ENCODE results near the gene TUBB4B. TPM values are rescaled to one million over a fixed set of nuclear protein-coding genes. Genes with fewer than 3 reads are reported as not detected.

TUBB4B gene
- polyA plus RNA-seq, 2 of the 4 experiments (the other 2 are of a cell fraction) = 256 to 671 TPM

DNA sequence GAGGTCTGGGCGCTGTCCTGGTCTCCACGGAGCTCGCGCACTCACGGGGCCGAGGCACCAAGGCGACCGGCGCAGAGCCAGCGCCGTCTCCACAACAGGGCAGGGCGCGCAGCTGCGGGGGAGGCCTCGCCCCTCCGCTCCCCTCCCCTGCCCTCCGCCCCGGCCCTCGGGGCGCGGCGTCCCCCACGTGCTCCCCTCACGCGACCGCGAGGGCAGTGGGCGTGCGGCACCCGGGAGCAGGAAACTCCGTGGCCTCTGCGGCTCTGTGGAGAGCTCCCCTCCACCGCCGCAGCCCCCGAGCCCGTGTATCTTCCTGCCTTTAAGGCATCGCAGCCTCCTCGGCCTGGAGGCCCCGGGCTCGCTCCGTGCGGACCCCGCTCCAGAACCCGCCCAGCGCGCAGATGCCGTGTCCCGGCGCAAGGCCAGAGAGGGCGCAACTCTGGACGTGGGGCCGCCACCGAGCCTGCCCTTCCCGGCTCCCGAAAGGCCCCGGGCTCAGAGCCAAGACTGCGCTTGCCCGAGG is 708 bp upstream of the TUBB4B start (continued):
- peak; percentile 79; the same call in 2 of the 3 replicates for TF ChIP-seq BCL3 (IDR thresholded peaks at IDR 0.05)
- no peak for TF ChIP-seq EP300 (IDR thresholded peaks at IDR 0.05)
- peak; percentile 73; the same call in 1 of the 2 replicates for TF ChIP-seq HOXB5 (CRISPR knock-in tag; IDR thresholded peaks at IDR 0.05)
- peak; percentile 48; the same call in 1 of the 2 replicates for TF ChIP-seq PHF8 (IDR thresholded peaks at IDR 0.05; ENCODE audit: borderline replicate concordance, low read depth)
- TF ChIP-seq, protein P1, sequence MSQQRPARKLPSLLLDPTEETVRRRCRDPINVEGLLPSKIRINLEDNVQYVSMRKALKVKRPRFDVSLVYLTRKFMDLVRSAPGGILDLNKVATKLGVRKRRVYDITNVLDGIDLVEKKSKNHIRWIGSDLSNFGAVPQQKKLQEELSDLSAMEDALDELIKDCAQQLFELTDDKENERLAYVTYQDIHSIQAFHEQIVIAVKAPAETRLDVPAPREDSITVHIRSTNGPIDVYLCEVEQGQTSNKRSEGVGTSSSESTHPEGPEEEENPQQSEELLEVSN (IDR thresholded peaks at IDR 0.05; ENCODE audit: borderline replicate concordance, low read depth) = peak; percentile 92
- peak in 1 of 2 experiments; percentile 9; a peak in 2 of 5 replicates for TF ChIP-seq JUN (IDR thresholded peaks at IDR 0.05)
- TF ChIP-seq RFX5 (IDR thresholded peaks at IDR 0.05) = no peak
- TF ChIP-seq JUNB (IDR thresholded peaks at IDR 0.05) = no peak
- TF ChIP-seq BHLHE40 (IDR thresholded peaks at IDR 0.05; ENCODE audit: low read depth, low read length) = peak; percentile 78
- no peak for TF ChIP-seq CEBPB (IDR thresholded peaks at IDR 0.05)

DNA sequence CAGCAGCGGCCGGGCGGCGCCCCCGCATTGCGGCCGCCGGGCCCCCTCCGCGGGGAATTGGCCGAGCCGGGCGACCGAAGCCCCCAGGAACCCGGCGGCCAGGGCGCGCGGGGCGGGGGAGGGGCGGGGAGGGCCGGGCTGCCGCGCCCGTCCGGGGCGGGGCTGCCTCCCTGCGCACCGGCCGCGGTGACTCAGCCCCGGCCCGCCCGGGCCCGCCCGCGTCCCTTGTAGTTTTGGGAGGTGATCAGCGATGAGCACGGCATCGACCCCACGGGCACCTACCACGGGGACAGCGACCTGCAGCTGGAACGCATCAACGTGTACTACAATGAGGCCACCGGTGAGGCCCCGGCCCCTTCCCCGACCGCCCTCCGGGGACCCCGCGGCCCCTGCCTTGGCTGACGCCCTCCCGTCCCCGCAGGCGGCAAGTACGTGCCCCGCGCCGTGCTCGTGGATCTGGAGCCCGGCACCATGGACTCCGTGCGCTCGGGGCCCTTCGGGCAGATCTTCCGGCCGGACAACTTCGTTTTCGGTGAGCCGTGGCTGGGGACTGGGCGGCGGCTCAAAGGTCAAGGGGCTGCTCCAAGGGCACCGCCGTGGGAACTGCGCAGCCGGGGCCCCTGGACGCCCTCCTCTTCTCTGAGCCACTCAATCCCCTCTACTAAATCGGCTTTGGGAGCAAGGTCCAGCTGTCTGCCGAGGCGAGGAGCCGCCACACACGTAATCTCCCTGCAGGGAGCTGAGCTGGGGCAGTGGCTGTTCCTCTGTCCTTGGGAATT is 592 bp downstream of the TUBB4B start:
- Histone ChIP-seq H3K27ac (peak overlapping the region; percentile 98 to 99), H3K9me3 (no peaks in the 10 kb centered on the region), H3K4me2 (peak overlapping the region; percentile 98), H3K4me1 (peaks cover 48% of the 10 kb centered on the region), H3K4me3 (peak overlapping the region; percentile 91)
- FAIRE-seq (no peak), DNase-seq (ENCODE audit: low read depth in 1 of 2, low spot score in 1 of 2) (no peak), ATAC-seq (peak in 1 of 2 experiments; percentile 1; a peak in 1 of 6 replicates)
- ChIA-PET CTCF (interaction anchor here (1.0 to 13.1 kb wide), 9 partner anchors 8 to 212 kb away, joined by 3 to 236 read pairs (median 3); partner anchors contain the start of genes CYSRT1, NELFB, NRARP and RNF208), POLR2A (interaction anchor here (0.6 to 3.3 kb wide), 21 partner anchors 8 to 407 kb away, joined by 3 to 97 read pairs (median 9); partner anchors contain the start of genes ANAPC2, DPP7, MAN1B1 and NELFB)
- WGBS (ENCODE audit: missing lambda C conversion rate) = 3% methylated on average over 28 of the region's 83 CpGs
- no peak for TF ChIP-seq SREBF2 (IDR thresholded peaks at IDR 0.05)
- no peak for TF ChIP-seq ZFP36 (IDR thresholded peaks at IDR 0.05; ENCODE audit: borderline replicate concordance, partially characterized antibody)
- TF ChIP-seq ZSCAN20 (CRISPR knock-in tag; IDR thresholded peaks at IDR 0.05) = no peak
- no peak for TF ChIP-seq HOXB5 (CRISPR knock-in tag; IDR thresholded peaks at IDR 0.05)
- no peak for TF ChIP-seq PHF8 (IDR thresholded peaks at IDR 0.05; ENCODE audit: borderline replicate concordance, low read depth)
- 0 out of 3 replicates have a peak, but pooled peaks have one; percentile 46 for TF ChIP-seq BCL3 (IDR thresholded peaks at IDR 0.05)
- TF ChIP-seq, protein P1 (IDR thresholded peaks at IDR 0.05; ENCODE audit: borderline replicate concordance, low read depth) = no peak
- TF ChIP-seq FOSL2 (IDR thresholded peaks at IDR 0.05) = peak; percentile 42; the same call in 1 of the 2 replicates
- peak; percentile 50 for TF ChIP-seq FOSL2 (CRISPR knock-in tag; IDR thresholded peaks at IDR 0.05)
- TF ChIP-seq HMGXB4 (CRISPR knock-in tag; IDR thresholded peaks at IDR 0.05; ENCODE audit: borderline replicate concordance) = no peak
- no peak for TF ChIP-seq CHD2 (IDR thresholded peaks at IDR 0.05; ENCODE audit: low read length, partially characterized antibody)
- peak in 1 of 2 experiments; percentile 78; a peak in 3 of 5 replicates for TF ChIP-seq JUN (IDR thresholded peaks at IDR 0.05)
- TF ChIP-seq GATA3 (IDR thresholded peaks at IDR 0.05; ENCODE audit: borderline replicate concordance) = no peak
- TF ChIP-seq, protein P2, sequence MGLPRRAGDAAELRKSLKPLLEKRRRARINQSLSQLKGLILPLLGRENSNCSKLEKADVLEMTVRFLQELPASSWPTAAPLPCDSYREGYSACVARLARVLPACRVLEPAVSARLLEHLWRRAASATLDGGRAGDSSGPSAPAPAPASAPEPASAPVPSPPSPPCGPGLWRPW (IDR thresholded peaks at IDR 0.05) = no peak
- TF ChIP-seq CBX8 (IDR thresholded peaks at IDR 0.05) = no peak
- TF ChIP-seq HEYL (CRISPR knock-in tag; IDR thresholded peaks at IDR 0.05) = no peak
- no peak for TF ChIP-seq HOXB13 (CRISPR knock-in tag; IDR thresholded peaks at IDR 0.05; ENCODE audit: low read depth)
- no peak for TF ChIP-seq NR3C1 (IDR thresholded peaks at IDR 0.05)
- TF ChIP-seq NPAS2 (CRISPR knock-in tag; IDR thresholded peaks at IDR 0.05; ENCODE audit: borderline replicate concordance) = no peak
- TF ChIP-seq HOXA7 (CRISPR knock-in tag; IDR thresholded peaks at IDR 0.05) = no peak
- no peak for TF ChIP-seq TFCP2L1 (CRISPR knock-in tag; IDR thresholded peaks at IDR 0.05)

All from A549 (cell line).